Liver (tissue), 2 donors: ENCODE data around the gene PF4V1.

Source experiments
- GABPA ChIP-seq, 2 donors: IDR thresholded peaks in 1 of 2; conservative IDR thresholded peaks in 1 of 2; 2 replicates each; pipeline ENCODE4 v1.6.1; 2016; ENCODE audit warnings: antibody characterized with exemption in 2 of 2, mild to moderate bottlenecking in 1 of 2, moderate library complexity in 1 of 2
- JUND ChIP-seq, 2 donors: IDR thresholded peaks; 2 replicates each; pipeline ENCODE4 v1.6.1; 2016; ENCODE audit warnings: antibody characterized with exemption in 2 of 2
- donor health status: healthy.

GRCh38 chr4:73811841-73812240, 41.3 kb upstream of the PF4V1 start:
- TF ChIP-seq JUND (IDR thresholded peaks at IDR 0.05) = no peak
- no peak for TF ChIP-seq GABPA (IDR thresholded peaks at IDR 0.05 in 1 of 2, conservative IDR thresholded peaks at IDR 0.05 in 1 of 2)
